Lung (tissue), 12 donors: ENCODE data around the gene SELENOP. TPM values are rescaled to one million over a fixed set of nuclear protein-coding genes. Genes with fewer than 3 reads are reported as not detected.

Experiments used
- ATAC-seq: fragments of 200-7000 bp; cut with Tn5 transposase; one replicate; pipeline ENCODE4 v1.9.1; 2020; ENCODE audit warnings: moderate number of reproducible peaks; ENCODE audit not compliant: insufficient read depth, low FRiP score
- DNase-seq, 3 donors: peaks; one replicate each; pipeline ENCODE4 v3.0.0-alpha.2; 2013 to 2017
- H3K27ac ChIP-seq, 2 donors: one replicate each; pipeline ENCODE4 v1.5.1; 2013; ENCODE audit warnings: mild to moderate bottlenecking in 2 of 2, moderate library complexity in 2 of 2, control low read depth in 1 of 2, inconsistent platforms in 1 of 2, low read depth in 1 of 2, low read length in 1 of 2
- H3K27me3 ChIP-seq, 3 donors: one replicate each; pipeline ENCODE4 v1.5.1; 2013; ENCODE audit warnings: low read length in 2 of 3; ENCODE audit not compliant: control insufficient read depth in 3 of 3, insufficient read depth in 3 of 3
- H3K36me3 ChIP-seq, 4 donors: one replicate each; pipeline ENCODE4 v1.5.1; 2013; ENCODE audit warnings: low read length in 4 of 4, mild to moderate bottlenecking in 1 of 4, moderate library complexity in 1 of 4; ENCODE audit not compliant: control insufficient read depth in 4 of 4, insufficient read depth in 4 of 4
- H3K4me1 ChIP-seq, 5 donors: one replicate each; pipeline ENCODE4 v1.5.1; 2013; ENCODE audit warnings: low read length in 5 of 5, mild to moderate bottlenecking in 2 of 5, moderate library complexity in 1 of 5; ENCODE audit not compliant: control insufficient read depth in 5 of 5, insufficient read depth in 5 of 5
- H3K4me3 ChIP-seq: one replicate; pipeline ENCODE4 v1.5.1; 2013; ENCODE audit warnings: mild to moderate bottlenecking, control low read depth, moderate library complexity
- H3K9ac ChIP-seq, 2 donors: one replicate each; pipeline ENCODE4 v1.5.1; 2013; ENCODE audit warnings: low read length in 2 of 2, control low read depth in 1 of 2; ENCODE audit not compliant: insufficient read depth in 1 of 2
- H3K9me3 ChIP-seq, 4 donors: one replicate each; pipeline ENCODE4 v1.5.1; 2013; ENCODE audit warnings: low read length in 3 of 4, mild to moderate bottlenecking in 1 of 4, moderate library complexity in 1 of 4; ENCODE audit not compliant: control insufficient read depth in 4 of 4, insufficient read depth in 3 of 4
- CTCF ChIP-seq: IDR thresholded peaks from 2 replicates; pipeline ENCODE4 v1.5.1; 2012; ENCODE audit warnings: mild to moderate bottlenecking; ENCODE audit errors: control extremely low read depth, extremely low read depth
- WGBS, 2 donors: extraction: QIAGEN DNeasy Blood & Tissue Kit; methylation state at CpG; one replicate each; pipeline ENCODE4 v1.1.7; 2013; 5-methylcytosine and 5-hydroxymethylcytosine counted together
- polyA plus RNA-seq, 2 donors: library from polyadenylated mRNA; stranded (reverse); fragments of 200-250 nt; gene quantifications; one replicate each; pipeline ENCODE4 v1.2.1, GENCODE V29; 2013
- total RNA-seq, 2 donors: library from RNA; depleted of rRNA in 1 of 2; stranded (reverse); fragments of >200 nt in 1 of 2; gene quantifications; one replicate each; pipeline ENCODE4 v1.2.1, GENCODE V29; 2014 to 2021
- donor health status: control.
- donor health status: control.
- donor health status: Bipolar disorder and iron deficiency.
- donor health status: healthy.
- donor health status: DM: yes; HTN: yes; CAD: no.

SELENOP gene
- total and polyA plus RNA-seq, 4 donors: 211 to 756 (median 335) TPM

DNA sequence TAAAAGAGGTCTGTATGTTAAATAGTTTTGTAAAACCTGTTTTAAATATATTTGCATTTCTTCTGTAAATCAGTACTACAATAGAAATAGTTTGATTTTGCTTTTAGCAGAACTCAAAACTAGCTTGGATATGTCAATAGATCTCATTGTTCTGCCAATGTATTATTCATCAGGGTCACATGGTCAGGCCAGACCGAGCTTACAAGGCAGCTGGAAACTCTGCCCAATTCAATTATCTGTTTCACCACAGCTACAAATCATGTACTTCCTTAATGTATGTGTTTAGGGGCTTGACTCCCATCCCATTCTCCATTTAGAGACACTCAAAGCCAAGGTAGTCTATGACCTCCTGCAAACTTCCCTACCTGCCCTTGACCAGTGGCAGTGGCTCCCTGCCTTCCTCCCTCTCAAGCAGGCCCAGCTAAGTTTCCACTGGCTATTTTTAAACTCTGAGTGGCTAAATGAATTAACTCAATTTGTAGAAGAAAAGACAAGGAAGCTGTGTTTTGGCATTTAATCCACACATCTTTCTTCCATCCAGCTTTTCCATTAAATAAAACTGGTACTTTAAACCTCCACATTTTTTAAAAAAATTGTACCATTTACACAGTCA is 46.4 kb upstream of the SELENOP start:
- H3K36me3 ChIP-seq: no peaks in the 10 kb centered on the region
- no peak overlapping the region for H3K4me3 ChIP-seq
- DNase-seq: no peak
- no peak for TF ChIP-seq CTCF
- 22 to 26% methylated on average over 1 of the region's 1 CpG for WGBS, 2 donors
- H3K27me3 ChIP-seq: no peaks in the 10 kb centered on the region
- H3K9ac ChIP-seq: no peak overlapping the region
- peak overlapping the region in 1 of 2 donors; percentile 35 for H3K27ac ChIP-seq
- peaks cover 0 to 29% (median 13%) of the 10 kb centered on the region in 5 donors for H3K4me1 ChIP-seq
- no peak for ATAC-seq
- no peaks in the 10 kb centered on the region for H3K9me3 ChIP-seq

DNA sequence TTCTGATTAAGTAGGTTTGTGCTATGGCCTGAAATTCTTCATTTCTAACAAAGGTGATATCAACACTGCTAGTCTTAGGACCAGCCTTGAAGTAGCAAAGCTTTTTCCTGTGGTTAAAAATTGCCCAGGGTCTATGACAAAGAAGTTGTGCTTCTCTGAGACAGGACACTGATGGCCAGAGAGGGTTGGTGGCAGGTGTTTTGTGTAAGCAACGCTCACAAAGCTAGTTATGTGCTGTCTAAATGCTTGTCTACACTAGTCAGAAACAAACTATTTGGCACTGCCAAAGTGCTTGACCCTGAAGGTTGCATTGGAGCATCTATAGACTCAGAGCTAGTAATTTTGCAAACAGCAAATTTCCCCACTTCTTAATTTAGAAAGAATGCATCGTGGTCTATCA is 44.1 kb upstream of the SELENOP start:
- no peak overlapping the region for H3K9ac ChIP-seq
- peaks cover 0 to 29% (median 13%) of the 10 kb centered on the region in 5 donors for H3K4me1 ChIP-seq
- ATAC-seq (no peak), DNase-seq (peak; percentile 56 to 78 (median 77))
- no peak overlapping the region for H3K27ac ChIP-seq
- H3K36me3 ChIP-seq: no peaks in the 10 kb centered on the region
- H3K27me3 ChIP-seq: no peaks in the 10 kb centered on the region
- no peak for TF ChIP-seq CTCF
- no peak overlapping the region for H3K4me3 ChIP-seq
- H3K9me3 ChIP-seq: no peaks in the 10 kb centered on the region
- WGBS, 2 donors: 43 to 44% methylated on average over 2 of the region's 2 CpGs

DNA sequence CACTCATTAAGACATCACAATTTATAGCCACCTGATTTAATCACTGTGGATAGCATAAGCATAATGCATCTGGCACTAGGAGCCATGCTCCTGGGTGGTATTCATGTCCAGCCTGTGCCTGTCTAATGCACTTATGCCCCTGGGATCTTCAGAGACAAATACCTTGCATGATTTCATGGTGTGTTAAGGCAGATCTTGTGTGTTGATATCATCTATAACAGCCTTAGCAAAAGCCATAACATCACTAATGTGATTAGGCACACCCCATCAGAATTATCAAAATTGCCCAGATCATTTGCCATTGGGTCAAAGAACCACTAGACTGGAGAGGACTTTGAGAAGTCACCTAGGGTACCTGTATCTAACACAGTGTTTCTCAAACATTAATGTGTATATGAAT is 43.7 kb upstream of the SELENOP start:
- ATAC-seq: no peak
- Histone ChIP-seq H3K9me3 (no peaks in the 10 kb centered on the region), H3K27ac (no peak overlapping the region), H3K4me1 (peaks cover 0 to 29% (median 13%) of the 10 kb centered on the region in 5 donors), H3K9ac (no peak overlapping the region), H3K36me3 (no peaks in the 10 kb centered on the region), H3K4me3 (no peak overlapping the region), H3K27me3 (no peaks in the 10 kb centered on the region)
- DNase-seq: no peak
- no peak for TF ChIP-seq CTCF

- Histone ChIP-seq H3K27ac (no peak overlapping the region), H3K4me1 (peaks cover 0 to 29% (median 13%) of the 10 kb centered on the region in 5 donors), H3K9me3 (no peaks in the 10 kb centered on the region), H3K36me3 (no peaks in the 10 kb centered on the region), H3K9ac (no peak overlapping the region), H3K27me3 (no peaks in the 10 kb centered on the region), H3K4me3 (no peak overlapping the region)
- TF ChIP-seq CTCF: no peak
- WGBS, 2 donors: 86 to 87% methylated on average over 1 of the region's 1 CpG
- no peak for ATAC-seq
- DNase-seq: no peak
These were observed 43.1 kb upstream of the SELENOP start for GRCh38 chr5:42854795-42855194.
